ENCODE results near the gene TRPV6.

The TRPV6 gene

GRCh38 chr7:142889816-142890215 is 4.3 kb upstream of the TRPV6 start:
- DNase-seq (ENCODE audit: extremely low read depth, insufficient read length), result no peak
- H3K36me3 ChIP-seq (ENCODE audit: control insufficient read depth, insufficient read depth, low read length), result no peaks in the 10 kb centered on the region
- H3K4me3 ChIP-seq (replicated peaks; ENCODE audit: low read depth, low read length), result no peak overlapping the region
- no peaks in the 10 kb centered on the region; the same call in 1 of the 2 replicates for H3K27me3 ChIP-seq (replicated peaks; ENCODE audit: control insufficient read depth, insufficient read depth, low read length)
- no peak for TF ChIP-seq CTCF (IDR thresholded peaks at IDR 0.05; ENCODE audit: insufficient read depth, low read length, poor library complexity, severe bottlenecking)

- no peaks in the 10 kb centered on the region for H3K27me3 ChIP-seq (replicated peaks; ENCODE audit: control insufficient read depth, insufficient read depth, low read length)
- no peaks in the 10 kb centered on the region for H3K36me3 ChIP-seq (ENCODE audit: control insufficient read depth, insufficient read depth, low read length)
- H3K4me3 ChIP-seq (replicated peaks; ENCODE audit: low read depth, low read length), result no peak overlapping the region
- no peak for TF ChIP-seq CTCF (IDR thresholded peaks at IDR 0.05; ENCODE audit: insufficient read depth, low read length, poor library complexity, severe bottlenecking)
- DNase-seq (ENCODE audit: extremely low read depth, insufficient read length), result no peak
Measured at GRCh38 chr7:142887282-142888015, 1.9 kb upstream of the TRPV6 start.

GRCh38 chr7:142886866-142887265 is 1.3 kb upstream of the TRPV6 start:
- no peak for TF ChIP-seq CTCF (IDR thresholded peaks at IDR 0.05; ENCODE audit: insufficient read depth, low read length, poor library complexity, severe bottlenecking)
- no peaks in the 10 kb centered on the region for H3K27me3 ChIP-seq (replicated peaks; ENCODE audit: control insufficient read depth, insufficient read depth, low read length)
- H3K4me3 ChIP-seq (replicated peaks; ENCODE audit: low read depth, low read length), result no peak overlapping the region

GRCh38 chr7:142884286-142884640 is 1.3 kb downstream of the TRPV6 start:
- DNase-seq (ENCODE audit: extremely low read depth, insufficient read length), result no peak
- Histone ChIP-seq H3K4me3 (replicated peaks; ENCODE audit: low read depth, low read length) (no peak overlapping the region), H3K36me3 (ENCODE audit: control insufficient read depth, insufficient read depth, low read length) (no peaks in the 10 kb centered on the region), H3K27me3 (replicated peaks; ENCODE audit: control insufficient read depth, insufficient read depth, low read length) (no peaks in the 10 kb centered on the region)
- TF ChIP-seq CTCF (IDR thresholded peaks at IDR 0.05; ENCODE audit: insufficient read depth, low read length, poor library complexity, severe bottlenecking), result no peak

More at GRCh38 chr7:142886866-142887265, 1.3 kb upstream of the TRPV6 start:
- no peak for DNase-seq (ENCODE audit: extremely low read depth, insufficient read length)
- no peaks in the 10 kb centered on the region for H3K36me3 ChIP-seq (ENCODE audit: control insufficient read depth, insufficient read depth, low read length)

- Histone ChIP-seq H3K36me3 (ENCODE audit: control insufficient read depth, insufficient read depth, low read length) (no peaks in the 10 kb centered on the region), H3K27me3 (replicated peaks; ENCODE audit: control insufficient read depth, insufficient read depth, low read length) (no peaks in the 10 kb centered on the region), H3K4me3 (replicated peaks; ENCODE audit: low read depth, low read length) (no peak overlapping the region)
- no peak for TF ChIP-seq CTCF (IDR thresholded peaks at IDR 0.05; ENCODE audit: insufficient read depth, low read length, poor library complexity, severe bottlenecking)
- DNase-seq (ENCODE audit: extremely low read depth, insufficient read length), result no peak
Measured at GRCh38 chr7:142883571-142884285, 1.8 kb downstream of the TRPV6 start.

Measured in GM06990 (cell line).